ENCODE results near the gene LARP1.

GRCh38 chr5:154751854-154752253 is 3.3 kb upstream of the LARP1 start:
- no peak for TF ChIP-seq CTCF (conservative IDR thresholded peaks at IDR 0.05; ENCODE audit: low read depth, low read length)
- no peak for TF ChIP-seq EZH2phosphoT487 (IDR thresholded peaks at IDR 0.05; ENCODE audit: borderline replicate concordance, low read length)
